ENCODE results near the gene NBR1. TPM values are rescaled to one million over a fixed set of nuclear protein-coding genes. Genes with fewer than 3 reads are reported as not detected.

The NBR1 gene
- total RNA-seq, 4 donors from 2014 or later = 117 to 166 (median 134) TPM

DNA sequence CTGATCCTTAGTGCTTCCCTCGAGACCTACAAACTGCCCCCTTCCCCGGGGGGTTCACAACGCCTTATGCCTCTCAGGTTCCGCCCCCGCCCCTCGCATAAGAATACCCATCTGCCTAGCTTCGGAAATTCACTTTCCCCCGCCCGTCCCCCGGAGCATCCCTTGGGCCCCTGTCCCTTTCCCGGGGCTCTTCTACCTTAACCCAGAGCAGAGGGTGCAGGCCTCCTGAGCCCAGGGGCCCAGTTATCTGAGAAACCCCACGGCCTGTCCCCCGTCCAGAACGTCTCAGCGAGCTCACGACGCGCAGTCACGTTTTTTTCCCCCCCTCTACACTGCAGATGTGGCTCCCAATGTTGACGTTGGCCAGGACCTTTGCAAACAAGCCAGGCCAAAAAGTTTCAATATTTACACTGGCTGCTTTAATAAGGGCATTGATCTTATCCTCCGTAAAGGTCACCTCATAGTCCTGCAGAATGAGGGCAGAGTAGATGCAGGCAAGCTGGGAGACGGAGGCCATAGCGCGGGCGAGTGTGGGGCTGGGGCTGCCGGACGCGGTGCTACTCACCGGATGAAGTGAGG, 1.4 kb upstream of the NBR1 start:
- no peak for TF ChIP-seq POLR2A (IDR thresholded peaks at IDR 0.05)
- TF ChIP-seq, protein P1, sequence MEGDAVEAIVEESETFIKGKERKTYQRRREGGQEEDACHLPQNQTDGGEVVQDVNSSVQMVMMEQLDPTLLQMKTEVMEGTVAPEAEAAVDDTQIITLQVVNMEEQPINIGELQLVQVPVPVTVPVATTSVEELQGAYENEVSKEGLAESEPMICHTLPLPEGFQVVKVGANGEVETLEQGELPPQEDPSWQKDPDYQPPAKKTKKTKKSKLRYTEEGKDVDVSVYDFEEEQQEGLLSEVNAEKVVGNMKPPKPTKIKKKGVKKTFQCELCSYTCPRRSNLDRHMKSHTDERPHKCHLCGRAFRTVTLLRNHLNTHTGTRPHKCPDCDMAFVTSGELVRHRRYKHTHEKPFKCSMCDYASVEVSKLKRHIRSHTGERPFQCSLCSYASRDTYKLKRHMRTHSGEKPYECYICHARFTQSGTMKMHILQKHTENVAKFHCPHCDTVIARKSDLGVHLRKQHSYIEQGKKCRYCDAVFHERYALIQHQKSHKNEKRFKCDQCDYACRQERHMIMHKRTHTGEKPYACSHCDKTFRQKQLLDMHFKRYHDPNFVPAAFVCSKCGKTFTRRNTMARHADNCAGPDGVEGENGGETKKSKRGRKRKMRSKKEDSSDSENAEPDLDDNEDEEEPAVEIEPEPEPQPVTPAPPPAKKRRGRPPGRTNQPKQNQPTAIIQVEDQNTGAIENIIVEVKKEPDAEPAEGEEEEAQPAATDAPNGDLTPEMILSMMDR (IDR thresholded peaks at IDR 0.05) = no peak
- H3K9me3 ChIP-seq = no peaks in the 10 kb centered on the region
- H3K27ac ChIP-seq = peak overlapping the region; percentile 31 to 98 (median 94)
- no peaks in the 10 kb centered on the region for H3K36me3 ChIP-seq
- DNase-seq = peak in 1 of 2 donors; percentile 19
- H3K27me3 ChIP-seq = no peaks in the 10 kb centered on the region
- 0 to 2% methylated on average over 27 to 29 of the region's 29 CpGs for WGBS, 2 donors
- H3K4me3 ChIP-seq (replicated peaks in 1 of 3) = peak overlapping the region; percentile 21 to 46 (median 44)
- H3K4me1 ChIP-seq = peaks cover 23 to 39% of the 10 kb centered on the region in 2 donors
- intact Hi-C loops (cut with DNase I) = loop anchor here (5.0 to 10.0 kb wide), 3 partner anchors 42 to 145 kb away; partner anchors contain the start of genes BRCA1 and RND2

DNA sequence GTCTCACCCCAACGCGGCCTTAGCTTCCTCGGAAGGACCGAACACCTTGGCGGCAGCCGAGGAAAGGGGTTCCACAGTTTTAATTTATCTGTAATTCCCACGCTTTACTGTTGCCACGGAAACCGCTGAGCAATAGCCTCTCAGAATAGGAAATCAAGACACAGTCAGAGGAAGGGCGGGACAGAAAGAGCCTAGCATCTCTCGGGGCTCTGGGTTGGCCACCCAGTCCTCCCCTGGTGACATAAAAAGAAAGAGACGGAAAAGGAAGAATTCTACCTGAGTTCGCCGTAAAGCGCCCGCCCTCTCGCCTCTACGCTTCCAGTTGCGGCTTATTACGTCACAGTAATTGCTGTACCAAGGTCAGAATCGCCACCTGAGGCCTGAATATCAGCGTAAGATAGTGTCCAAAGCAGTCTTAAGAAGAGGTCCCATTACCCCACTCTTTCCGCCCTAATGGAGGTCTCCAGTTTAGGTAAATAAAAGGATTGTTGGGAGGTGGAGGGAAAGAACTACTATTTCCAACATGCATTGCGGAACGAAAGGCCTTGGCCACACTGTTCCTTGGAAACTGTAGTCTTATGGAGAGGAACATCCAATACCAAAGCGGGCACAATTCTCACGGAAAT, 761 bp upstream of the NBR1 start:
- WGBS, 2 donors = 1% methylated on average over 27 of the region's 27 CpGs
- Histone ChIP-seq H3K9me3 (no peaks in the 10 kb centered on the region), H3K4me3 (replicated peaks in 1 of 3) (peak overlapping the region; percentile 21 to 96 (median 46)), H3K4me1 (peaks cover 25 to 45% of the 10 kb centered on the region in 2 donors), H3K36me3 (no peaks in the 10 kb centered on the region), H3K27ac (peak overlapping the region; percentile 94 to 98 (median 95)), H3K27me3 (no peaks in the 10 kb centered on the region)
- DNase-seq = peak; percentile 94 to 95
- intact Hi-C loops (cut with DNase I) = loop anchor here (10.0 kb wide), 1 partner anchor 145 kb away; no protein-coding TSS in a partner anchor
- TF ChIP-seq, protein P1 (IDR thresholded peaks at IDR 0.05) = no peak
- peak; percentile 28 to 42 for TF ChIP-seq POLR2A (IDR thresholded peaks at IDR 0.05)

DNA sequence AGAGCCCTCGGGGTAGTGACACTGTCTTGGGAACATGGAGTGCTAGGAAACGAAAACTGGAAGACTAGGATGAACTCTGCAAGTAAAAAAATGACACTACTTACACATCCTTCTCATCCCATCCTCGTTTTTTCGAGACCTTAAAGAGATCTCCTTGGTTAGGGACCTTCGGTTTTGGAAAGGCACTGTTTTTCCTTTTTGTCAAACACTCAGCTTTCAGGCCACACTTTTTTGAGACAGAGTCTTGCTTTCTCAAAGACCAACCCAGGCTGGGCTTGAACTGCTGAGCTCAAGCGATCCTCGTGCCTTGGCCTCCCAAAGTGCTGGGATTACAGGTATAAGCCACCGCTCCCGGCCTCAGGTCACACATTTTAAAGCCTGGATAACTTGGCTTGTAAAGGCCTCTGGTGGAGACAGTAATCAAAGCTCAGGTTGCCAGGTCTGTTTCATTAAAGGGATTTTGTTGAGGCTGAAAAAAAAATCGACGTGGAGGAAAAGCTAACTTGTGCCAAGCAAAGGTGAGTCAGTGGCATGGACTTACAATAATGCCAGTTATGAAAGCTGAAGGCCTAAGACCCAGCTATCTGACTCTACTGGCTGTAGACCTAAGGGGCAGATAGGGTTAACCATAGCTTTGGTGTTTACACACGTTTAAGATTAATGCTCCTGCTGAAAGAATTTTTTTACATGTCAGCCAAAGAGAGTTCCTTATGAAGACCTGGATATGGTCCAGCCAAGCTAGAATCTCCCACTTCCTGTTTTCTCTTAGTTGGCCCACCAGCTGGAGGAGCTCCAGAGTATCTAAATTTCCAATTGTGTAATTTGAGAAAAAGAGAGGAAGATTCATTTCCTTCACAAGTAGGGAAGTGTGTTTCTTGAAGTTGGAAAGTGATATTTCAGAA, 823 bp downstream of the NBR1 start:
- H3K36me3 ChIP-seq = no peaks in the 10 kb centered on the region
- 10 to 15% methylated on average over 12 of the region's 12 CpGs for WGBS, 2 donors
- peaks cover 35 to 61% of the 10 kb centered on the region in 2 donors for H3K4me1 ChIP-seq
- H3K4me3 ChIP-seq (replicated peaks in 1 of 3) = peak overlapping the region; percentile 9 to 96 (median 46)
- intact Hi-C loops (cut with DNase I) = loop anchor here (10.0 kb wide), 1 partner anchor 143 kb away; no protein-coding TSS in a partner anchor
- no peaks in the 10 kb centered on the region for H3K9me3 ChIP-seq
- peak; percentile 30 to 41 for DNase-seq
- no peaks in the 10 kb centered on the region for H3K27me3 ChIP-seq
- H3K27ac ChIP-seq = peak overlapping the region; percentile 94 to 98 (median 95)
- TF ChIP-seq POLR2A (IDR thresholded peaks at IDR 0.05) = no peak
- TF ChIP-seq, protein P1 (IDR thresholded peaks at IDR 0.05) = peak in 2 of 6 experiments; percentile 27 to 36

DNA sequence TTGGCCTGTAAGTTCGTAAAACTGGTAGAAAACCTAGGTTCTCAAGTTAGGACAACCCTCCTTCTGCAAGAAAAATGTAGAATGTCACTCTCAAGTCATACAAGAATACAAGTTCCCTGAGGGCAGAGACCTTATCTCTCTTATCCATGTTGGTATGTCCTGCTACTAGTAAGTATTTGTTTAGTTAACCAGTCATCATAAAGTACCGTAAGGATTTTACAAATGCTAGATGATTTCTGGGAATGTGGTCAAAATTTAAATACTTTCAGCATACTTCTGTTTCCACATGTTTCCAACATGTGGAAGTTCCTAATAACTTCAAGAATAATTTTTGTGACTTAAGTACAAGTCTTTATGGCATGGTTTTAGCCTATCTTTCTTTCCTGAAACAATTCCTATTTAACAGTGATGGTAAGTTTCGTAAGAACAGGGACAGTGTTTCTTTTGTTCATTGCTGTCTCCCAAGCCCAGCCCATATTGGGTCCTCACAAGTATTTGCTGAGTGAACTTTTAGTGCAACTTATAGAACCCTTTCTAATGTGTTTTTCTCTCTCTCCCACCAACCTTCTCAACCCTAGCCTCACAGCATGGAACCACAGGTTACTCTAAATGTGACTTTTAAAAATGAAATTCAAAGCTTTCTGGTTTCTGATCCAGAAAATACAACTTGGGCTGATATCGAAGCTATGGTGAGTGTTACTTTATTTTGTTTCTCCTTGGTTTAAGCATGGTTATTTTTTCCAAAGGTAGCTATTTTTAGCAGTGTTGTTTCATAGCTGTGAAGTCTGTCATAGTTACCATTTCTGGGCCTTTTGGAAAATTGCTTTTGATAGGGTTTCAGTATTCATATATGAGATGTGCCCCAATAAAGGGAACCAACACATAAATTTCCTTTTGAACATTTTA, 4.5 kb downstream of the NBR1 start:
- H3K4me1 ChIP-seq = peaks cover 25 to 50% of the 10 kb centered on the region in 2 donors
- no peak overlapping the region for H3K4me3 ChIP-seq (replicated peaks in 1 of 3)
- no peak for DNase-seq
- no peak for TF ChIP-seq POLR2A (IDR thresholded peaks at IDR 0.05)
- TF ChIP-seq, protein P1 (IDR thresholded peaks at IDR 0.05) = no peak
- intact Hi-C loops (cut with DNase I) = loop anchor here (10.0 kb wide), 1 partner anchor 139 kb away; no protein-coding TSS in a partner anchor
- H3K27ac ChIP-seq = peak overlapping the region; percentile 16 to 56 (median 34)
- no peaks in the 10 kb centered on the region for H3K9me3 ChIP-seq
- peaks cover 19 to 24% of the 10 kb centered on the region in 2 donors for H3K36me3 ChIP-seq
- 71 to 77% methylated on average over 4 of the region's 4 CpGs for WGBS, 2 donors
- H3K27me3 ChIP-seq = no peaks in the 10 kb centered on the region

All from thyroid gland (tissue), 4 donors.